Glutamatergic neuron (in vitro differentiated cells): Measurements from ENCODE around the gene ATP2B2. TPM values are rescaled to one million over a fixed set of nuclear protein-coding genes. Genes with fewer than 3 reads are reported as not detected.

Experiments used
- DNase-seq: peaks from one replicate; pipeline ENCODE4 v3.0.0; 2022
- H3K27ac Mint-ChIP-seq: one replicate; pipeline ENCODE4 v1.8.0; 2020; ENCODE audit warnings: mild to moderate bottlenecking, mixed read lengths, inconsistent platforms; ENCODE audit not compliant: unreplicated experiment
- H3K27me3 Mint-ChIP-seq: one replicate; pipeline ENCODE4 v1.8.0; 2020; ENCODE audit warnings: mild to moderate bottlenecking, moderate library complexity, mixed read lengths, inconsistent platforms; ENCODE audit not compliant: unreplicated experiment
- H3K36me3 Mint-ChIP-seq: one replicate; pipeline ENCODE4 v1.8.0; 2020; ENCODE audit warnings: mild to moderate bottlenecking, mixed read lengths, inconsistent platforms; ENCODE audit not compliant: unreplicated experiment
- H3K4me1 Mint-ChIP-seq: one replicate; pipeline ENCODE4 v1.8.0; 2020; ENCODE audit warnings: mild to moderate bottlenecking, low read depth, mixed read lengths, inconsistent platforms; ENCODE audit not compliant: unreplicated experiment
- H3K4me3 Mint-ChIP-seq: one replicate; pipeline ENCODE4 v1.8.0; 2020; ENCODE audit warnings: mild to moderate bottlenecking, mixed read lengths, inconsistent platforms; ENCODE audit not compliant: unreplicated experiment
- H3K9me3 Mint-ChIP-seq: one replicate; pipeline ENCODE4 v1.8.0; 2020; ENCODE audit warnings: mild to moderate bottlenecking, moderate library complexity, mixed read lengths, inconsistent platforms; ENCODE audit not compliant: unreplicated experiment
- CTCF ChIP-seq: fragments of 200-600 bp; sonication (generic); IDR thresholded peaks from one replicate; pipeline ENCODE4 v1.5.0; 2021; ENCODE audit not compliant: partially characterized antibody, unreplicated experiment
- total RNA-seq: library from RNA; stranded (reverse); fragmentation: NEBNext Ultra II Directional; extraction: Animal tissue kit (Norgen Biotek cat#: 25700); gene quantifications from one replicate; pipeline ENCODE4 v1.2.1, GENCODE V29; 2021; ENCODE audit not compliant: unreplicated experiment

The ATP2B2 gene
- total RNA-seq, 1 donor from 2014 or later: 31.2 TPM

GRCh38 chr3:10471054-10471688 lies 34.2 kb downstream of the ATP2B2 start:
- Mint-ChIP-seq H3K27me3 (peaks cover 2% of the 10 kb centered on the region), H3K9me3 (peaks cover 11% of the 10 kb centered on the region), H3K36me3 (no peaks in the 10 kb centered on the region), H3K27ac (peak overlapping the region; percentile 93), H3K4me3 (peak overlapping the region; percentile 72), H3K4me1 (peaks cover 52% of the 10 kb centered on the region)
- TF ChIP-seq CTCF: no peak
- peak; percentile 51 for DNase-seq

- no peaks in the 10 kb centered on the region for H3K36me3 Mint-ChIP-seq
- no peak for TF ChIP-seq CTCF
- H3K4me1 Mint-ChIP-seq: peaks cover 58% of the 10 kb centered on the region
- H3K27me3 Mint-ChIP-seq: peaks cover 2% of the 10 kb centered on the region
- peak; percentile 68 for DNase-seq
- peak overlapping the region; percentile 88 for H3K27ac Mint-ChIP-seq
- H3K9me3 Mint-ChIP-seq: peaks cover 16% of the 10 kb centered on the region
- peak overlapping the region; percentile 72 for H3K4me3 Mint-ChIP-seq
These were observed 35.0 kb downstream of the ATP2B2 start for GRCh38 chr3:10470120-10471053.

- Mint-ChIP-seq H3K27ac (peak overlapping the region; percentile 88), H3K9me3 (peaks cover 18% of the 10 kb centered on the region), H3K4me1 (peaks cover 57% of the 10 kb centered on the region), H3K4me3 (peak overlapping the region; percentile 71), H3K27me3 (peaks cover 4% of the 10 kb centered on the region), H3K36me3 (no peaks in the 10 kb centered on the region)
- TF ChIP-seq CTCF: no peak
- no peak for DNase-seq
These were observed 35.8 kb downstream of the ATP2B2 start for GRCh38 chr3:10469441-10470119.

- Mint-ChIP-seq H3K4me3 (no peak overlapping the region), H3K9me3 (peaks cover 24% of the 10 kb centered on the region), H3K27me3 (peaks cover 9% of the 10 kb centered on the region), H3K36me3 (no peaks in the 10 kb centered on the region), H3K27ac (peak overlapping the region; percentile 72), H3K4me1 (peaks cover 57% of the 10 kb centered on the region)
- DNase-seq: no peak
- TF ChIP-seq CTCF: no peak
These were observed 36.6 kb downstream of the ATP2B2 start for GRCh38 chr3:10468613-10469354.
